HCT116 (cell line): ENCODE measurements around the gene GPS1. TPM values are rescaled to one million over a fixed set of nuclear protein-coding genes. Genes with fewer than 3 reads are reported as not detected.

ENCODE experiments used
- ATAC-seq: fragments of 200-7000 bp; cut with Tn5 transposase; 2 replicates; pipeline ENCODE4 v1.9.1; 2020; ENCODE audit warnings: mild to moderate bottlenecking, moderate library complexity
- BruUV-seq: library from RNA; stranded (reverse); fragments of 400-500 nt; replicated peaks from 2 replicates; lab custom pipeline; 2021; lab: Mats Ljungman, UMichigan
- CTCF ChIA-PET: fragments of 300-600 bp; sonication (Branson Sonifier 250); formaldehyde crosslinking; loops from one replicate; lab custom pipeline; 2021; ENCODE audit warnings: antibody characterized with exemption; lab: Charles Lee
- POLR2A ChIA-PET: fragments of 300-600, 350-600 bp; sonication (Branson Sonifier 250); formaldehyde crosslinking; loops from one replicate; lab custom pipeline; 2021; ENCODE audit warnings: antibody characterized with exemption; lab: Charles Lee
- RAD21 ChIA-PET, 2 experiments: fragments of 300-600 bp; sonication (Branson Sonifier 250); formaldehyde crosslinking; loops; one replicate each; lab custom pipeline; 2023; ENCODE audit warnings: low total read pairs in 2 of 2; ENCODE audit not compliant: uncharacterized antibody in 2 of 2, unreplicated experiment in 2 of 2, low non-redundant PET in 1 of 2; lab: Charles Lee
- DNase-seq: peaks from one replicate; pipeline ENCODE4 v3.0.0-alpha.2; 2010; ENCODE audit warnings: low read depth, low spot score
- H2AFZ ChIP-seq: fragments of 200-600 bp; shearing (Covaris generic), sonication (generic); 2 replicates; pipeline ENCODE4 v1.6.1; 2017; ENCODE audit warnings: low read depth, mixed run types, mixed read lengths, antibody characterized with exemption, low read length; ENCODE audit not compliant: poor library complexity, severe bottlenecking
- H3K27ac ChIP-seq: 2 replicates; pipeline ENCODE4 v1.5.1; 2012; ENCODE audit warnings: low read depth, low read length
- H3K27me3 ChIP-seq: fragments of 200-600 bp; sonication (generic); 2 replicates; pipeline ENCODE4 v1.6.1; 2016; ENCODE audit warnings: mixed run types, low read length, mixed read lengths; ENCODE audit not compliant: insufficient read depth
- H3K36me3 ChIP-seq, 2 experiments: fragments of 200-500 bp in 1 of 2; fragments of 200-600 bp in 1 of 2; sonication (Bioruptor generic) in 1 of 2; sonication (generic) in 1 of 2; 2 replicates each; pipeline versions ENCODE4 v1.5.1 to v1.6.1; 2014 to 2016; ENCODE audit warnings: low read length in 2 of 2, inconsistent platforms in 1 of 2, mixed read lengths in 1 of 2, mixed run types in 1 of 2; ENCODE audit not compliant: insufficient read depth in 2 of 2, control insufficient read depth in 1 of 2
- H3K4me1 ChIP-seq, 2 experiments: fragments of 200-600 bp in 1 of 2; sonication (generic) in 1 of 2; 2 replicates each; pipeline versions ENCODE4 v1.5.1 to v1.6.1; 2012 to 2017; ENCODE audit warnings: low read length in 2 of 2, inconsistent platforms in 1 of 2, mild to moderate bottlenecking in 1 of 2, mixed read lengths in 1 of 2, mixed run types in 1 of 2, moderate library complexity in 1 of 2; ENCODE audit not compliant: insufficient read depth in 2 of 2, control insufficient read depth in 1 of 2
- H3K4me2 ChIP-seq: fragments of 200-600 bp; sonication (generic); 2 replicates; pipeline ENCODE4 v1.6.1; 2017; ENCODE audit warnings: mixed run types, low read length, mixed read lengths
- H3K4me3 ChIP-seq, 2 experiments: fragments of 200-600 bp in 1 of 2; sonication (generic) in 1 of 2; replicated peaks in 1 of 2; 2 replicates each; pipeline ENCODE4 v1.5.1; 2011 to 2016; ENCODE audit warnings: low read length in 2 of 2, control low read depth in 1 of 2, low read depth in 1 of 2, mild to moderate bottlenecking in 1 of 2, mixed read lengths in 1 of 2, mixed run types in 1 of 2
- H3K79me2 ChIP-seq: fragments of 200-600 bp; sonication (generic); 2 replicates; pipeline ENCODE4 v1.6.1; 2017; ENCODE audit warnings: mild to moderate bottlenecking, mixed run types, low read length, moderate library complexity, mixed read lengths; ENCODE audit not compliant: insufficient read depth
- H3K9ac ChIP-seq: fragments of 200-600 bp; sonication (generic); 2 replicates; pipeline ENCODE4 v1.6.1; 2016; ENCODE audit warnings: low read length, mixed read lengths
- H3K9me2 ChIP-seq: fragments of 200-600 bp; sonication (generic), shearing (Covaris generic); 2 replicates; pipeline ENCODE4 v1.6.1; 2017; ENCODE audit warnings: mixed run types, mild to moderate bottlenecking, moderate library complexity; ENCODE audit not compliant: insufficient read depth
- H3K9me3 ChIP-seq, 2 experiments: fragments of 200-500 bp in 1 of 2; fragments of 200-600 bp in 1 of 2; sonication (Bioruptor generic) in 1 of 2; sonication (generic) in 1 of 2; 2 replicates each; pipeline ENCODE4 v1.6.1; 2014 to 2017; ENCODE audit warnings: low read length in 2 of 2, mixed read lengths in 2 of 2, inconsistent platforms in 1 of 2, low read depth in 1 of 2, mild to moderate bottlenecking in 1 of 2, mixed run types in 1 of 2, moderate library complexity in 1 of 2; ENCODE audit not compliant: control insufficient read depth in 1 of 2, insufficient read depth in 1 of 2
- H4K20me1 ChIP-seq: fragments of 200-600 bp; sonication (generic), shearing (Covaris generic); 2 replicates; pipeline ENCODE4 v1.6.1; 2017; ENCODE audit warnings: mixed run types, mild to moderate bottlenecking, moderate library complexity; ENCODE audit not compliant: insufficient read depth
- CEBPB ChIP-seq: IDR thresholded peaks from 2 replicates; pipeline ENCODE4 v1.6.1; 2012; ENCODE audit warnings: low read depth
- ELF1 ChIP-seq: IDR thresholded peaks from 2 replicates; pipeline ENCODE4 v1.6.1; 2012; ENCODE audit warnings: low read depth, borderline replicate concordance
- JUND ChIP-seq: IDR thresholded peaks from 2 replicates; pipeline ENCODE4 v1.6.1; 2012
- RAD21 ChIP-seq: IDR thresholded peaks from 2 replicates; pipeline ENCODE4 v1.6.1; 2012; ENCODE audit warnings: low read depth, mild to moderate bottlenecking
- REST ChIP-seq: IDR thresholded peaks from 2 replicates; pipeline ENCODE4 v1.6.1; 2012; ENCODE audit warnings: low read depth
- SRF ChIP-seq: IDR thresholded peaks from 2 replicates; pipeline ENCODE4 v1.6.1; 2012; ENCODE audit warnings: low read depth
- ZBTB33 ChIP-seq: IDR thresholded peaks from 2 replicates; pipeline ENCODE4 v1.6.1; 2011; ENCODE audit warnings: mild to moderate bottlenecking, low read length, moderate library complexity; ENCODE audit not compliant: insufficient replicate concordance; ENCODE audit errors: extremely low read depth
- ZNF274 ChIP-seq: fragments of 200-500 bp; sonication (Bioruptor generic); IDR thresholded peaks from 2 replicates; pipeline ENCODE4 v1.6.1; 2014; ENCODE audit warnings: mild to moderate bottlenecking, low read depth, low read length, inconsistent platforms
- intact Hi-C: fragments of 100-400 bp; cut with micrococcal nuclease; formaldehyde crosslinking; loops from 2 replicates; pipeline ENCODE4 v1.10.0; 2022
- total RNA-seq: library from RNA; stranded (reverse); gene quantifications from one replicate; pipeline ENCODE4 v1.2.1, GENCODE V29; 2021; ENCODE audit not compliant: unreplicated experiment

The GPS1 gene
- total RNA-seq, 1 experiment from 2014 or later, result 205 TPM

GRCh38 chr17:82088838-82089722, 37.4 kb downstream of the GPS1 start:
- no peaks in the 10 kb centered on the region for H3K4me1 ChIP-seq
- TF ChIP-seq JUND (no peak), CEBPB (no peak), REST (no peak), RAD21 (no peak), ZNF274 (no peak), SRF (no peak), ZBTB33 (no peak), ELF1 (no peak)
- TF ChIP-seq, all 23 proteins: peak for 0
- Histone ChIP-seq H3K4me3 (no peak overlapping the region), H3K27me3 (no peaks in the 10 kb centered on the region), H3K36me3 (peaks cover 85 to 99% of the 10 kb centered on the region in 2 experiments), H3K9me3 (no peaks in the 10 kb centered on the region), H3K9ac (no peak overlapping the region), H2AFZ (no peak overlapping the region), H3K79me2 (peaks cover 84% of the 10 kb centered on the region), H3K9me2 (no peaks in the 10 kb centered on the region), H4K20me1 (peaks cover 5% of the 10 kb centered on the region; the same call in 1 of the 2 replicates), H3K27ac (no peak overlapping the region; the same call in 1 of the 2 replicates), H3K4me2 (no peak overlapping the region)
- ATAC-seq (no peak), DNase-seq (no peak)
- ChIA-PET POLR2A (no interaction called here), CTCF (no interaction called here), RAD21 (no interaction called here)
- BruUV-seq, result TSS peak; percentile 3
- intact Hi-C loops, result no loop called here
